Measurements from ENCODE around the gene SNTA1. TPM values are rescaled to one million over a fixed set of nuclear protein-coding genes. Genes with fewer than 3 reads are reported as not detected.

Gene SNTA1
- polyA plus RNA-seq, 1 of the 3 experiments (the other 2 are of a cell fraction) = 11.2 TPM

- H3K4me3 ChIP-seq (ENCODE audit: low read depth in 2 of 2, low read length in 1 of 2) = no peak overlapping the region
- H3K27ac ChIP-seq (ENCODE audit: low read depth in 2 of 2, low read length in 1 of 2) = no peak overlapping the region
- H3K4me1 ChIP-seq (ENCODE audit: control insufficient read depth in 1 of 2, insufficient read depth in 2 of 2, low read depth in 1 of 2, low read length in 1 of 2) = peaks cover 0 to 3% of the 10 kb centered on the region in 2 experiments; a peak in 1 of 4 replicates
- H3K9me2 ChIP-seq = no peaks in the 10 kb centered on the region
- TF ChIP-seq GATA2 (CRISPR knock-in tag; IDR thresholded peaks at IDR 0.05) = no peak
- no peak for TF ChIP-seq SIN3A (IDR thresholded peaks at IDR 0.05; ENCODE audit: borderline replicate concordance, low read depth, low read length)
- TF ChIP-seq, protein P1, sequence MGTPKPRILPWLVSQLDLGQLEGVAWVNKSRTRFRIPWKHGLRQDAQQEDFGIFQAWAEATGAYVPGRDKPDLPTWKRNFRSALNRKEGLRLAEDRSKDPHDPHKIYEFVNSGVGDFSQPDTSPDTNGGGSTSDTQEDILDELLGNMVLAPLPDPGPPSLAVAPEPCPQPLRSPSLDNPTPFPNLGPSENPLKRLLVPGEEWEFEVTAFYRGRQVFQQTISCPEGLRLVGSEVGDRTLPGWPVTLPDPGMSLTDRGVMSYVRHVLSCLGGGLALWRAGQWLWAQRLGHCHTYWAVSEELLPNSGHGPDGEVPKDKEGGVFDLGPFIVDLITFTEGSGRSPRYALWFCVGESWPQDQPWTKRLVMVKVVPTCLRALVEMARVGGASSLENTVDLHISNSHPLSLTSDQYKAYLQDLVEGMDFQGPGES (IDR thresholded peaks at IDR 0.05; ENCODE audit: low read depth, low read length) = no peak
- TF ChIP-seq NRF1 (IDR thresholded peaks at IDR 0.05; ENCODE audit: low read depth, low read length) = no peak
- TF ChIP-seq TCF12 (IDR thresholded peaks at IDR 0.05) = no peak
- TF ChIP-seq FOXM1 (IDR thresholded peaks at IDR 0.05; ENCODE audit: low read depth) = no peak
- no peak for TF ChIP-seq YY1 (IDR thresholded peaks at IDR 0.05; ENCODE audit: low read depth)
- TF ChIP-seq PBX3 (IDR thresholded peaks at IDR 0.05) = no peak
- TF ChIP-seq RXRA (IDR thresholded peaks at IDR 0.05; ENCODE audit: borderline replicate concordance, low read depth) = no peak
- TF ChIP-seq EP300 (IDR thresholded peaks at IDR 0.05; ENCODE audit: borderline replicate concordance in 1 of 2, low read depth in 1 of 2, low read length in 1 of 2) = no peak
- no peak for TF ChIP-seq RFX5 (IDR thresholded peaks at IDR 0.05; ENCODE audit: low read length)
- TF ChIP-seq RAD21 (IDR thresholded peaks at IDR 0.05; ENCODE audit: low read length) = no peak
- no peak for TF ChIP-seq MXI1 (IDR thresholded peaks at IDR 0.05; ENCODE audit: low read depth, low read length)
- no peak for TF ChIP-seq TEAD4 (IDR thresholded peaks at IDR 0.05; ENCODE audit: borderline replicate concordance, insufficient read depth)
- TF ChIP-seq RCOR1 (IDR thresholded peaks at IDR 0.05; ENCODE audit: low read length) = no peak
- no peak for TF ChIP-seq FOXJ3 (CRISPR knock-in tag; IDR thresholded peaks at IDR 0.05)
- TF ChIP-seq REST (IDR thresholded peaks at IDR 0.05; ENCODE audit: low read depth, low read length) = no peak
- DNase-seq = no peak
- POLR2A ChIA-PET = interaction anchor here (0.6 kb wide), 1 partner anchor 32 kb away, joined by 7 read pairs; no protein-coding TSS in a partner anchor
- no peaks in the 10 kb centered on the region for H3K36me3 ChIP-seq (replicated peaks in 1 of 2; ENCODE audit: control insufficient read depth in 1 of 2, insufficient read depth in 2 of 2, low read length in 1 of 2)
- no peaks in the 10 kb centered on the region for H3K9me3 ChIP-seq
- 91% methylated on average over 3 of the region's 3 CpGs for WGBS (ENCODE audit: low lambda C conversion rate)
- 0 out of 2 replicates have a peak, but pooled peaks cover 7% of the 10 kb centered on the region for H3K27me3 ChIP-seq (ENCODE audit: insufficient read depth)
- CTCF ChIA-PET = interaction anchor here (1.2 to 3.8 kb wide), 3 partner anchors 13 to 197 kb away, joined by 3 to 13 read pairs (median 11); no protein-coding TSS in a partner anchor
- H4K20me1 ChIP-seq (ENCODE audit: insufficient read depth) = no peaks in the 10 kb centered on the region
- no peak overlapping the region for H3K4me2 ChIP-seq
- no peak overlapping the region for H2AFZ ChIP-seq (ENCODE audit: low read depth)
- no peaks in the 10 kb centered on the region for H3K79me2 ChIP-seq (ENCODE audit: insufficient read depth)
- no peak overlapping the region for H3K9ac ChIP-seq
- no peaks in the 10 kb centered on the region for H3F3A ChIP-seq (replicated peaks; ENCODE audit: insufficient read depth)
Measured at GRCh38 chr20:33470866-33471265, 27.3 kb upstream of the SNTA1 start.

All from SK-N-SH (cell line).